ENCODE results near the gene MYRIP.

DNA sequence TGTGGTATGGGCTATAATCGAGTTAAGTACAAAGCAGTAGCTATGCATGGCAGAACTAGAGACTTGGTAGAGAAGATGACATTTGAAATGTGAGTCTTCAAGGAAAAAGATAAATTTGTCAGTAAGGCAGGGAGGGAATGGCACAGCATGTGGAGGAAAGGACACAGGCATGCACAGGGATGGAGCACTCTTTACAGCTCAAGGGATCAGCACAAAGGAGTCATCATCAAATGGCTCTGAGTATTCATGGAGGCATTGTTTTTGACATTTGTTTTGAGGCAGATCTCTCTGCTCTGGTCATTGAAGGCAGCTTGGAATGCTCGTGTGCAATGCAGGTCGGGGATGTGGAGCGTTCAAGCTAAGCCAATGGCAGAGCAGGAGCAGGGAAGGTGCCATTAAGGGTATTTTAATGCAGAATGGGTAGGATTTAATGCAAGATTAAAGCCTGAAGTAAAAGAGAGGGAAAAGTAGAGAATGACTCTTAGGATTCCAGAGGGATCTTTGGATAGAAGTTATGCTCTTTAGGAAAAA, 213.0 kb downstream of the MYRIP start:
- TF ChIP-seq, protein P1, sequence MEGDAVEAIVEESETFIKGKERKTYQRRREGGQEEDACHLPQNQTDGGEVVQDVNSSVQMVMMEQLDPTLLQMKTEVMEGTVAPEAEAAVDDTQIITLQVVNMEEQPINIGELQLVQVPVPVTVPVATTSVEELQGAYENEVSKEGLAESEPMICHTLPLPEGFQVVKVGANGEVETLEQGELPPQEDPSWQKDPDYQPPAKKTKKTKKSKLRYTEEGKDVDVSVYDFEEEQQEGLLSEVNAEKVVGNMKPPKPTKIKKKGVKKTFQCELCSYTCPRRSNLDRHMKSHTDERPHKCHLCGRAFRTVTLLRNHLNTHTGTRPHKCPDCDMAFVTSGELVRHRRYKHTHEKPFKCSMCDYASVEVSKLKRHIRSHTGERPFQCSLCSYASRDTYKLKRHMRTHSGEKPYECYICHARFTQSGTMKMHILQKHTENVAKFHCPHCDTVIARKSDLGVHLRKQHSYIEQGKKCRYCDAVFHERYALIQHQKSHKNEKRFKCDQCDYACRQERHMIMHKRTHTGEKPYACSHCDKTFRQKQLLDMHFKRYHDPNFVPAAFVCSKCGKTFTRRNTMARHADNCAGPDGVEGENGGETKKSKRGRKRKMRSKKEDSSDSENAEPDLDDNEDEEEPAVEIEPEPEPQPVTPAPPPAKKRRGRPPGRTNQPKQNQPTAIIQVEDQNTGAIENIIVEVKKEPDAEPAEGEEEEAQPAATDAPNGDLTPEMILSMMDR (IDR thresholded peaks at IDR 0.05) = no peak
- no peak for TF ChIP-seq POLR2A (IDR thresholded peaks at IDR 0.05)

Measured in testis (tissue), 2 donors.